ENCODE measurements around the gene SDF2.

Gene SDF2

DNA sequence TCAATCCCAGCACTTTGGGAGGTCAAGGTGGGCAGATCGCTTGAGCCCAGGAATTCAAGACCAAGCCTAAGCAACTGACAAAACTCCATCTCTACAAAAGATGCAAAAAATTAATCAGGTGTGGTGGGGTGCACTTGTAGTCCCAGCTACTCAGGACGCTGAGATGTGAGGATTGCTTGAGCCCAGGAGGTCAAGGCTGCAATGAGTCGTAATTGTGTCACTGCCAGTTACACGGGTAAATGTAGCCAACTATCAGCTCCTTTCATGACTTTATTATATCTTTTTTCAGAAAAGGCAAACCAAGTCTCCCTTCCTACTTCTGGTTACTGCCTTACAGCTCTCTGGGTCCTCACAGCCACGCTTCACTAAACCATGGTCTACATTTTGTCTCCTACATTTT, 4.0 kb downstream of the SDF2 start:
- Histone ChIP-seq H3K27ac (no peak overlapping the region), H3K9me3 (peaks cover 17% of the 10 kb centered on the region), H3K9ac (no peak overlapping the region), H3K4me1 (peaks cover 16% of the 10 kb centered on the region), H4K20me1 (peaks cover 74% of the 10 kb centered on the region), H3K36me3 (peaks cover 75% of the 10 kb centered on the region), H3K4me2 (no peak overlapping the region), H3K4me3 (no peak overlapping the region), H3K27me3 (no peaks in the 10 kb centered on the region)
- TF ChIP-seq Cebpa-rat (IDR thresholded peaks at IDR 0.05), result no peak

DNA sequence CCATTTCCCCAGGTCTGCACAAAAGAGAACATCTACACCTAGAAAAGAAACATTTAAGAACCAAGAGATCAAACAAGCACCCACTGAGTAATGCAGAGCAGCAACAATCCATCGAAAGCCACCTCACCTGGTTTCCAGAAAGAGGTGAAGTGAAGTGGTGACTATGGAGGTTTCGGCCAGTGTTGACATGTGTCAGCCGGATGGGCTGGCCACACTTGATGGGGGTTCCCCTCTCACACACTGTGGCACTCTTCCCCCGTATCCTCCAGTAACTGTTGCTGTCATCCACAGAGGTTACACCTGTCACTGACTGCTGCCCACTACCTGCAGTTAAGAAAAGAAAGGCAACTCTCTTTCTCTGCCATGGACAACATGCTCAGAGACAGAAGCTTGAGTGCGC, 6.5 kb downstream of the SDF2 start:
- Histone ChIP-seq H3K27ac (no peak overlapping the region), H3K4me1 (peaks cover 2% of the 10 kb centered on the region; the same call in 1 of the 2 replicates), H3K36me3 (peaks cover 95% of the 10 kb centered on the region), H3K9ac (no peak overlapping the region), H3K4me3 (no peak overlapping the region), H4K20me1 (peaks cover 75% of the 10 kb centered on the region), H3K4me2 (no peak overlapping the region), H3K27me3 (no peaks in the 10 kb centered on the region), H3K9me3 (peaks cover 15% of the 10 kb centered on the region)
- no peak for TF ChIP-seq Cebpa-rat (IDR thresholded peaks at IDR 0.05)

DNA sequence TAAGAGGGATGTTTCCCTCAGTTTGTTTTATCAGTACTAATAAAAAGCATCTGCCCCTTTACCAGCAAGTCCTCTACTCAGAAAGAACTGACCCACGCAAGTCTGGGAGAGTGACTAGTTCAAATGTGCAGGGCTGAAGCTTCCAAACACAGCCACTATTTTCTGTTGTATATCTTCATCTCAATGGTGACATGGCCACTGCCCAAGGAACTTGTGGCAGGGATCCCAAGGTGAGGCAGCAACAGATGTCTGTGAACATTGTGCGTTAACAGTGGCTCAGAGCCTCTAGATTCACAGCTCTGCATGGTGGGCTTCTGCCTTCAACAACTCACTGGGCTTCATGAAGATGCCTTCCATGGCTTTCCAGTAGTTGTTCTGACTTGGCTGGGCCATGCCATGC, 13.0 kb downstream of the SDF2 start:
- Histone ChIP-seq H3K9ac (no peak overlapping the region), H4K20me1 (peaks cover 25% of the 10 kb centered on the region), H3K4me2 (no peak overlapping the region), H3K36me3 (peaks cover 56% of the 10 kb centered on the region), H3K9me3 (no peaks in the 10 kb centered on the region), H3K27me3 (no peaks in the 10 kb centered on the region), H3K27ac (no peak overlapping the region), H3K4me3 (no peak overlapping the region), H3K4me1 (peaks cover 25% of the 10 kb centered on the region)
- TF ChIP-seq Cebpa-rat (IDR thresholded peaks at IDR 0.05), result no peak

DNA sequence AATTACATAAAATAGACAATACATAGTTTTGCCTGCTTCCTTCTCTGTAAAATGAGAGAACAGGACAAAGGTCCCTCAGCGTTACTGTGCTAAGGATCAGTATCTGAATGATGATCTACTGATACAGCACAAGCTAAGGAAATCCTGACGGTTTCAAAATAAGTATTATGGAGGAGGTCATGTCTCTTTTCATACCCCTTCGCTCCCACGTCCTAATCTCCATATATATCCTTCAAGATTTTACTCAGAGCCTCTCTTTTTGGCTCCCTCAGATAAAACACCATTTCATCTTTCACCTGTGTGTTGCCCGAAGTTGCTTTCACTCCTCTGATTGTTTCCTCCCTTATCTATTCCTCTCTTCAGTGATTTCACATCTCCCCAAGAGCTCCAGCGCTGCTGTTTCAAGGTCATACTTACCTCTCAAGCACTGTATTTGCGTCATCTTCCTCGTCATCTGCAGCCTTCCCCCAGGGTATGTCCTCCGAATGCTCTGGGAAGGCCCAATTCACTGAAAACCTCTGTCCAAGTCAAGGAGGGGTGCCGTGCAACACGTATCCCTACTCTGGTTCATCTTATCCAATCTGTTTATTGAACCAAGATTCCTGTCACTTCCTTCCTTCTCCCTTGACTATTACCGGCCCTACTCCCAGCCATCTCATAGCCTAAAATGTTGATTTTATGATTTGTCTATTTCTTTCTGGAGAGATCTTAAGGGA, 15.5 kb downstream of the SDF2 start:
- Histone ChIP-seq H3K4me1 (peaks cover 36% of the 10 kb centered on the region), H3K4me3 (peak overlapping the region; percentile 85), H3K9ac (peak overlapping the region; percentile 63), H3K27ac (peak overlapping the region; percentile 77), H3K4me2 (peak overlapping the region; percentile 86), H3K9me3 (no peaks in the 10 kb centered on the region), H3K27me3 (no peaks in the 10 kb centered on the region), H4K20me1 (peaks cover 34% of the 10 kb centered on the region), H3K36me3 (peaks cover 58% of the 10 kb centered on the region)
- TF ChIP-seq Cebpa-rat (IDR thresholded peaks at IDR 0.05), result no peak

DNA sequence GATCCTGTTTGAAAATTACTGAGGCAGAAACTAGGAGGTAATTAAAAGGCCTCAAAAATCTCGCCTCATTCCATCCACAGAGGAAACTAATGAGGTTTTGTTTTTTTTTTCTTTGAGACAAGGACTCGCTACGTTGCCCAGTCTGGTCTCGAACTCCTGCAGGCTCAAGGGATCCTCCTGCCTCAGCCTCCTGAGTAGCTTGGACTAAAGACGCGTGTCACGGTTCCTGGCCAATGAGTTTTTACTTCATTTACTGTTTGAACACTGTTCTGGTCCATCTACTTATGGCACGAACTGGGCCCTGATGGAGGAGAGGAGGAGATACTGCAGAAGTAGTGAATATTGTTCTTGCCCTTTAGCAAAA, 16.1 kb downstream of the SDF2 start:
- peak overlapping the region; percentile 85 for H3K4me3 ChIP-seq
- peak overlapping the region; percentile 82 for H3K9ac ChIP-seq
- H3K36me3 ChIP-seq, result peaks cover 58% of the 10 kb centered on the region
- TF ChIP-seq Cebpa-rat (IDR thresholded peaks at IDR 0.05), result no peak
- H3K4me2 ChIP-seq, result peak overlapping the region; percentile 86
- H3K27me3 ChIP-seq, result no peaks in the 10 kb centered on the region
- H3K27ac ChIP-seq, result peak overlapping the region; percentile 77
- H3K4me1 ChIP-seq, result peaks cover 36% of the 10 kb centered on the region
- no peaks in the 10 kb centered on the region for H3K9me3 ChIP-seq
- peaks cover 40% of the 10 kb centered on the region for H4K20me1 ChIP-seq

DNA sequence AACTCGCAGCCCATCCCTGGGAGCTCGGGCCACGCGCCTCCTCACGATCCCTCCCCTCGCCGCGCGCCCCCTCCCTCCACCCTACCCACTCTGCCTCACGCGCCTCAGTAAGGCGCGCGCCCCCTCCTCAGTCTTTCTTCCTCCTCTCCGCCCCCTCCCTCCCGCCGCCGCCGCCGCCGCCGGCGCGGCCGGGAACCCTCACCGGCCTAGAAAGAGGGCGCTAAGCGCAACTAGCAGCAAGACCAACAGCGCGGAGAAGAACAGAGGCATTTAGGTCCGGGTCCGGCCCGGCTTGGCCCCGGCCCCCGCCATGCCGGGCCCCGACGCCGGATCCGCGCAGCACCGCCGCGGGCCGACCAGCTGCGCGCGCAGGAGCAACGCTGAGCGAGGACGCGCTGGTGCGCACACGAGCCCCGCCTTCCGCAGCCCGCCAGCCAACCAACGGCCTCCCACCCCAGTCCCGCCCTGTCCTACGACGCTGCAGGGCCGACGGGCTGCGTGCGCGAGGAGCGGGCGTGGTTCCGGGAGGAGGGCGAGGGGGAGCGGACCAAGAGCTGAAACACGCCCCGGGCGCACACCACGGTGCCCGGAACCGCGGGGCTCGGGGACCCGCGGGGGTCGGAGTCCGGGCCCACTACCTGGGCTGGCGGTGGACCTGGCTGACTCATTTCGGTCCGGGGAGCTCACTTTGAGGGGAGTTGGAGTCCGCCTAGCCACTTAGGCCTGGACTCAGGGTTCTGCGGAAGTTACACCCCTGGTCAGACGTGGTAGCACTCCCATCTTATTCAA, 16.7 kb downstream of the SDF2 start, which contains the start of gene BLTP2:
BLTP2 (minus strand) TSS at position 372 of the 789 bp plus-strand sequence; CDS start at position 270, 102 bp downstream.
- no peak for TF ChIP-seq Cebpa-rat (IDR thresholded peaks at IDR 0.05)
- H3K36me3 ChIP-seq, result peaks cover 59% of the 10 kb centered on the region
- H3K9ac ChIP-seq, result peak within 1 kb of the TSS; percentile 82
- H3K4me3 ChIP-seq, result peak within 1 kb of the TSS; percentile 85
- H3K27me3 ChIP-seq, result no peaks in the 10 kb centered on the region
- H3K27ac ChIP-seq, result peak within 1 kb of the TSS; percentile 77
- peaks cover 36% of the 10 kb centered on the region for H3K4me1 ChIP-seq
- no peaks in the 10 kb centered on the region for H3K9me3 ChIP-seq
- H4K20me1 ChIP-seq, result peaks cover 46% of the 10 kb centered on the region
- H3K4me2 ChIP-seq, result peak within 1 kb of the TSS; percentile 86

DNA sequence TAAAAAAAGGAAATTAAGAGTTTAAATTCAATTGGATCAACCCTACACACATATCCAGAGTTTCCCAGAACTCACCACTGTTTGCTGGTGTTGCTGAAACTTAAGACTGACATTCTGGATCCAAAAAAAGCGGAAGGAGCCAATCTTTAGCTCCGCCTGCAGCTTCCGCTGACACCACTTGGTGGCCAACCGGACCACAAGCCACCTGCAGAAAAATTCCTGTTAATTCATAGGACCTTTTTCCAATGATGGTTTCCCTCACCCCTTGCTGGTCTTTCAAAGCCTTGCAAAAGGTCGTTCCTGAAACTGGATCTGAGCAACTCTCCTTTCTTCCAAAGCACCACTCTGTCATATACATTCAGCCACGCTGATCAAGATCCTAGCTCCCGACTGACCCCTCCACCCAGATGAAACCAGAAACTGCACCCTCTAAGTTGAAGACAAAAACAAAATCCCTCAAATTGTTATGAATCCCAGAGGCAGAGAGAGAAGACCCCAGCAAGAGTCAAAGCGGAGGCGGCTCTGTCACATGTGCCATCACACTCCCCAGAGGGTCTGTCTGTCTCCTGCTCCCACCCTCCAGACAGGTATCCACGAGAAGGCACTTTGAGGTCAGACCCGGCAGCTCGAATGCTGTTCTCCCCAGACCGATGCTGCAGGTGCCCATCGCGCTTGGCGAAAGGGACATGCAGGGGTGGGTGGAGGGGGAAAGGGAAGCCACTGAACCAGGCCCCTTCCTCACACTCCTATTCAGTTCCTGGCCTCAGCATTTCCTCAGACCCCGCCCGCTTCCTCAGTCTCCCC, 17.5 kb downstream of the SDF2 start:
- Histone ChIP-seq H3K36me3 (peaks cover 64% of the 10 kb centered on the region), H4K20me1 (peaks cover 54% of the 10 kb centered on the region)

DNA sequence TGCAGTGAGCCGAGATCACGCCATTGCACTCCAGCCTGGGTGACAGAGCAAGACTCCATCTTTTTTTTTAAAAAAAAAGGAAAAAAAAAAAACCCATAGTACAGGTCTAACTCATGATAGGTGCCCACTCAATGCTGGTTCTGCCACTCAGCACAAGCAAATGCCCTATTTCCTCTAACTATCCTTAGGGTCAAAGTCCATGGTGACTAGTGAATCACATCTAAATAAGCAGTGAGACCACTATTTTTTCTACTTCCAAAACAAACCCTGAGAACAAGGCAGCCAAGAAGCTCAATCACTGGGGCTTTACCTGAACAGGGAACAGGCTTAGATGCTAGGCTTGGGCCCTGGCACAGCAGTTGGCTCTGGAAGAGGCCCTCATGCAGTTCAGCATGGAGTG, 20.1 kb downstream of the SDF2 start:
- Histone ChIP-seq H3K9ac (0 out of 2 replicates have a peak overlapping the region, but pooled peaks have one; percentile 16), H3K4me2 (no peak overlapping the region), H4K20me1 (peaks cover 80% of the 10 kb centered on the region), H3K4me3 (no peak overlapping the region), H3K27ac (no peak overlapping the region), H3K9me3 (no peaks in the 10 kb centered on the region), H3K4me1 (peaks cover 27% of the 10 kb centered on the region), H3K36me3 (peaks cover 72% of the 10 kb centered on the region), H3K27me3 (no peaks in the 10 kb centered on the region)
- TF ChIP-seq Cebpa-rat (IDR thresholded peaks at IDR 0.05), result no peak

More for the DNA sequence above, 17.5 kb downstream of the SDF2 start:
- Histone ChIP-seq H3K4me2 (peak overlapping the region; percentile 80), H3K4me1 (peaks cover 36% of the 10 kb centered on the region), H3K27me3 (no peaks in the 10 kb centered on the region), H3K9ac (peak overlapping the region; percentile 82), H3K9me3 (no peaks in the 10 kb centered on the region), H3K4me3 (peak overlapping the region; percentile 85), H3K27ac (peak overlapping the region; percentile 77)
- TF ChIP-seq Cebpa-rat (IDR thresholded peaks at IDR 0.05), result no peak

DNA sequence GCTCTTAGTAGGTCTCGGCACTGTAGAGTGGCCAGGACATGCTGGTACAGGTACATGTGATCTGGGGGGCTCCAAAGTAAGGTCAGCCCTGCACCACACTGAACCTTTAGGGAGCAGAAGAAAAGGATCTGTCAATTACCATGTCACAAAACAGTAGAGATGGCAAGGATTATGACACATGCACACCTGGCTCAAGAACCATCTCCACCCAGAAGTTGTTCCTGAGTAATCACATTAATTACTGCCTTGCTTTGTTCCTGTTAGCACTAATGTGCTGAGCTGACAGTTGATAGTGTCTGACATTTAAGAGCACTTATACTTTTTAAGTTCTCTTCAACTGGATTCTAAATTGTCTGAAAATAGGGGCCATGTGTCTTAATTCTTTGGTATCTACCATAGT, 26.2 kb downstream of the SDF2 start:
- Histone ChIP-seq H3K27ac (no peak overlapping the region), H3K36me3 (peaks cover 100% of the 10 kb centered on the region), H3K4me2 (no peak overlapping the region), H3K9me3 (no peaks in the 10 kb centered on the region), H3K4me3 (no peak overlapping the region), H3K9ac (no peak overlapping the region), H3K27me3 (no peaks in the 10 kb centered on the region), H3K4me1 (no peaks in the 10 kb centered on the region), H4K20me1 (peaks cover 96% of the 10 kb centered on the region)
- no peak for TF ChIP-seq Cebpa-rat (IDR thresholded peaks at IDR 0.05)

All from BLaER1 (cell line).